GM21367 (cell line): ENCODE data around the gene PRKACG.
"Not testable (repeated sequence)": the region's sequence is repeated elsewhere in the genome, so short reads cannot be mapped to it uniquely, and the experiment has no call there.

Source experiments
- ATAC-seq: cut with Tn5 transposase; IDR thresholded peaks from one replicate; pipeline ENCODE4 v1.9.1; 2021; ENCODE audit not compliant: unreplicated experiment

PRKACG gene

DNA sequence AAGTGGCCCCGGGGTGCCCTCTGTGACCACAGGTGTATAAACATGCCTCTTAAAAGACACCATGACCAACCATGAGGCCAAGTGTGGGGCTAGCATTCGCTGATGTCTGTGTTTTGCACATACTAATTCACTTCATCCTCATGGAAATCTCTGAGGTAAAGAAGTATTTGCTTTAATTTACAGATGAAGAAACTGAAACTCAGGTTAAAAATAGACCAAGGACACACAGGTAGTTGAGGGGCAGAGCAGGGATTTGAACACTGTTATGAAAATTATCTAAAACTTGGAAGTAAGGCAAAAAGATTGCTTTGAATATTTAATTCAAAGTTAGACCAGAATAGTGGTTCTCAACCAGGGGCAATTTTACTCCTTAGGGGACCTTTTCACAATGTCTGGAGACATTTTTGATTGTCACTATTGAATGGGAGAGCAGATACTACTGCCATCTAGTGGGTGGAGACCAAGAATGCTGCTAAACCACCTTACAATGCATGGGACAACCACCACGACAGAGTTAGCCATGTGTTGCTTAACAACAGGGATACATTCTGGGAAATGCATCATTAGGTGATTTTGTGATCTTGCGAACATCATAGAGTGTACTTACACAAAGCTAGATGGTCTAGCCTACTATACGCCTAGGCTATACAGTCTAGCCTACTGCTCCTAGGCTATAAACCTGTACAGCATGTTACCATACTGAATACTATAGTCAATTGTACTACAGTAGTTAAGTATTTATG lies 13.6 kb upstream of the PRKACG start:
- ATAC-seq = peak; percentile 65

DNA sequence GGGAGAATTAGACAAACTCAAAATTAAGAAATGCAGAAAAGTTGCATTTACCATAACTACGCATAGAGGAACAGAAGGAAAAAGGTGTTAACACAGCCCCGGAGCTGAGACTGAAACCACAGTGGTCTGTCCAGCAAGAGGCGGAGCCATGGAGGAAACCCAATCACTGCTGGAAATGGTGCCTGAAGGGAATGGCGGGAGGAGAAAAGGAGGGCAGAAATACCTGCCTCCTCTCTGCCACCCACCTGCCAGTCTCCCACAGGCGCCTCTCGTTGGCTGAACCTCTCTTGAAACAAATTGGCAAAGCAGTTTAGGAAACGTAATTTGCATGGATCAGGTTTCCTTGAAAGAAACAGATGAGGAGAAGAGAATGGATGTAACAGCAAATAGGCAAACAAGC lies 9.7 kb upstream of the PRKACG start:
- no peak for ATAC-seq

GRCh38 chr9:69020301-69021145 lies 6.6 kb upstream of the PRKACG start:
- no peak for ATAC-seq

DNA sequence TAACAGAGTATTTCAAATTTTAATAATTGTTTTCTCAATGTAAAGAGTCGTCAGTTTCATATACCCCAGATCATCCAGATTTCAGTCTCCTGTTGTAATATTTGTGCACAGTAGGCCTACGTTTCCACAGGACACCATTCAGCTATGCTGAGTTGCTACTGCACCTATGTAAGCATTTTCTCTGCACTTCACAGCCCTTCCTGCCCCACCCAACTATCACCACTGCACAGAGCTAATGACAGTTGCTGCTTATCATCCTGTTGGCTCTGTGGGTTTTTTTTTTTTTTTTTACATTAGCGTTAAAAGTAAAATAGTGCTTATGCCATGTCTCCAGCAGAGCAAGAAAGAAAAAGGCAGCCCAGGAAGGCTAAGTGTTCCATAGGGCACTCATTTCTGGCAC lies 5.9 kb upstream of the PRKACG start:
- ATAC-seq = no peak

DNA sequence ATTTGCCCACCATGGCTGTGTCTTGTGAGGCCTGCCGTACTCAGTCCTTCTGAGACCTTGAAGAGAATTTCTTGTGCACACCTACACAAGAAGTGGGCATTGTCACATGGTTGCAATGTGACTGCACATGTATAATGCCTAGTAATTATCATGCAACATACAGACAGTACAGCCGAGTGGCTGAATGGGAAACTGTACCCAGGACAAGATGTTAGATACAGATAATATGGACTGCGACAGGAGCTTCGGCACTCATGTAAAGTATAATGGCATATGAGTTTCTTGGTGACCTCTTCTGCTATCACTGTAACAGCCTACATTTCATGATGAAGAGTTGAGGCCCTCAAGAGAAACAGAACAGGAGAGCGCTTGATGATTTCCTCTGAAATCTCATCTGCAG lies 4.8 kb upstream of the PRKACG start:
- no peak for ATAC-seq

GRCh38 chr9:69016191-69017096 lies 2.5 kb upstream of the PRKACG start:
- ATAC-seq = no peak

- no peak for ATAC-seq
Observed at GRCh38 chr9:69013382-69013727, 558 bp downstream of the PRKACG start.

DNA sequence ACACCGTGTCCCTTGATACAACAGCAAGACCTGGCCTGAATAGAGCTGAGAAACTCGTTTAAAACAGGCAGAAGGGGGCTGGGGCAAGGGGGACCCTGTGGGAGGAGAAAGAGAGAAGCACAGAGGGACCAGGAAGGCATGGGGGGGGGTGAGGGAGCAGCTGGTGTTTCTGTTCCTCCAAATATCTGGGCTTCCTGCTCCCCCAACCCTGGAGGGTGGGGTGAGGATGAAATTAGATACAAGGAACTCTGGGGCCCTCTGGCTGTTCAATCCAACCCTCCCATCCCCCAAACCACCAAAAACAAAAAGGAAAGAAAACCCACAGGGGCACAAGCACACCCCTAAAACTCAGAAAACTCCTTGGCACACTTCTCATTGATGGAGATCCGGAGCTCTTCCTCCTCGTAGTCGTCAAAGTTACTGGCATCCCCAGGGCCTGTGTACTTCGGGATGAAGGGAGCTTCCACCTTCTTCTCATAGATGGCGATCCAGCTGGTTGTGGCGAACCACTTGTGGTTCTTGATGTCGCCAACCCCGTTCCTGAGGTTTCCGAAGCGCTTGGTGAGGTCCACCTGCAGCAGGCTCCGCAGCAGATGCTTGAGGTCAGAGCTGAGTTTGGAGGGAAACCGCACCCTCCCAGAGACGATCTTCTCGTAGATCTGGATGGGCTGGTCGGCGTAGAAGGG lies 1.1 kb downstream of the PRKACG start:
- no peak for ATAC-seq

DNA sequence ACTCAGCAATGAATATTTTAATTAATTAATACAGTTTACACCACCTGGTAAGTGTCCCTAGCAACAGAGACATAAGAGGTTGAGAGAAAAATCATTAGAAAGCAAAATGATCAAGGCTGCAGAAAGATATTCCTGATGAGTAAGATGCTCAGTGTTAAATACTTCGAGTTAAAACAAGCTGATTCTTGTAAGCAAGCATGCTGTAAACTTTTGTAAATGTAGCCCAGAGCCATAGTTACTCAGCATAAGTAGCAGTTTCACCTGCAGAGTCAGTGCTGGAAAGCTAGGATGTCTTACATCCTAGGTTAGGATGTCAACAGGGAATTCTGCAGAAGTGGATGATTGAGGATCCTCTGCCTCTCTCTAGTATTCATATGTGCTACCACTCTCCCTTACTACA lies 4.2 kb downstream of the PRKACG start:
- no peak for ATAC-seq

DNA sequence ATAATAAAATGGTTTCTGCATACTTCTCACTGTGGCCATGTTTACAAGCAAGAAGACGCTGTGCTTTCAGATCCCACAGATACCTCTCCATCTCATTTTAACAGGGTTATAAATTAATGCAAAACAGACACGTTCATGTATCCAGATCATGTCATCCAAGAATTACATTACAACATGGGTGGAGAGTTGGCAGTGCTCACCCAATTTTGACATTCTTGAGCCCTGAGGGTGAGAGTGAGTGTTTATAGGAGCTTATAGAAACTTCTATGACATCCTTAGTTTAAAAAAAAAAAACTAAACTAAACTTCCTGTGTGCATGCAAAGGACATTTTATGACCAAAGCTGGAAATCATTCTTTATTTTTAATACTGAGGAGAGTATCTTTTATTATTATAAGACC lies 9.1 kb downstream of the PRKACG start:
- no peak for ATAC-seq

GRCh38 chr9:69003051-69003450 lies 10.9 kb downstream of the PRKACG start:
- no peak for ATAC-seq

DNA sequence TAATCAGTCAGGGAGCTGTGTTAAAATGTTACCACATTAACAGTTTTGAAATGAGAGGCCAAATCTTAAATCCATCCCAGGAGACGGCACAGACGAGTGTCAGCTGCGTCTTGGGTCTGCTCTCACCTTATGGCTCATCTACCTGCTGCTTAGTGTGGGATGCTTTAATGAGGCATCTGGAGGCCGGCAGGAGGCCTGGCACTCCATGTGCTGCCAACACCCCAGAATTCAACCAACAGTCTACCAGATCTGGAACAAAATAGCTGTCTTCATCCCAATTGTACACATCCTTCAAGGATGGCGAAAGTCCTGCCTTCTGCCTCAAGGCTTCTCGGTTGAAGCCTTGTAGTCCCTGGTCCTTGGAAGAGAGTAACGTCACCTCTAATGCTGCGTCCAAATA lies 12.0 kb downstream of the PRKACG start:
- ATAC-seq = no peak

DNA sequence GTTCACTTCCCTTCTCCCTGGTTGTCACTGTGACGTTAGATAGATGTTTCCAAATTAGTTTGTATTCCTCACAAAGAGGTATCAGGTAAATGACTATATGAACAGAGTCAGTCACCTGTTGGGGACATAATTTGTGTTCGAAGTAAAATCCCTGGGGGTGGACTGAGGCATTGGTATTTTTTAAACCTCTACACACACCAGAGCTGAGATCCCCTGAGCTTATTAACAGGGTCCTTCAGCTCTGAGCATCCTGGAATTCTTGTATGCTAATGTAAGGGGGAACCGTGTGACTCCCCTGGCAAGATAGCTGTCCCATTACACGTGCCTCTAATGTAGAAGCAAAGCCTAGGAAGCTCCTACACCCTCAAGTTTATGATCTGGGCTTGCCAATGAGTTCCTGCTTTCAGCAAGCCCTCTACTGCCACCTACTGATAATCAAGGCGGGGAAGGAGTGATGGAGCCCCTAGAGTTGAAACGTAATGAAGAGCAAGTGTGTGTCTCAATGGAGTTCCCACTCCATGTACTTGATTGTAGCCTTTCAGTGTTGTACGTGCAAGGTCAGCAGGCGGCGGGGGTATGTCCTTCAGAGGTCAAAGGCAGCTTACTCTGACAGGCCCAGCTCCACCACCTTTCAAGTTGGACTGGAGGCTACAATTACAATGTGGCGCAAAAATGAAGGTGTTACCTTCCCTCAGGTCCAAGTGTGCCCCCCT lies 14.4 kb downstream of the PRKACG start:
- peak; percentile 75 for ATAC-seq

DNA sequence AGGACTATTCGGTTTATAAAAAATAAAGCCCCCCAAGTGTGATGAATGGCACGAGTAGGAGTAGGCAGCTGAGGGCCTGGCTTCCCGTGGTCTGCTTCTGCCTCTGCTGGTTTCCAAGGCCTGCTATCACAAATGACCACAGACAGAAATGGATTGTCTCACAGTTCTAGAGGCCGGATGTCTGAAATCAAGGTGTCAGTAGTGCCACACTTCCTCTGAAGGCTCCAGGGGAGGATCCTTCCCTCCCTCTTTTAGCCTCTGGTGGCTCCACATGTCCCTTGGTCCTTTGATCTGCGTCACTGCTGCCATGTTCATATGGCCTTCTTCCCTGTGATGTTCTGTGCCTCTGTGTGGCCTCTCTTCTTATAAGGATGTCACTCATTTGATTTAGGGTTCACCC lies 15.1 kb downstream of the PRKACG start:
- ATAC-seq = no peak

DNA sequence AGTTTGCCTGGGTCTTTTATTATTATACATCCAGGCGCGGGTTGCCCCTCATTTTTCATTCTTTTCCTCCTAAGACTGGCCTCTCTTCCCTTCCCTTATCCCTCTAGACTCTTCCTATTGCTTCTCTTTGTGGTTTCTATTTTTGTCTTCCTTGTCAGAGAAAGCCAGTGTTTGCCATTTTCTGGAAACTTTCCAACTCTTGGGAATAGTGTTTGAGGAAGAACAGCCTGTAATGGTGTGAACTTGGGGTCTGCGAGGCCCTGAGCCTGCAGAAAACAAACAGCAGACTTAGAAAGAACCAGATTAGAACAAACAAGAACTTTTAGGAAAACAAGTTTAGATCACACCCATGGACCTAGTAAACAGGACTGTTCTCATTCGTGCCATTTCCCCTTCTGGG lies 15.5 kb downstream of the PRKACG start:
- no peak for ATAC-seq

GRCh38 chr9:68997666-68998065 lies 16.2 kb downstream of the PRKACG start:
- ATAC-seq = no peak

- ATAC-seq = no peak
Observed at GRCh38 chr9:68996462-68996861, 17.5 kb downstream of the PRKACG start.

- ATAC-seq = no peak
Observed at GRCh38 chr9:68995776-68996175, 18.1 kb downstream of the PRKACG start.

DNA sequence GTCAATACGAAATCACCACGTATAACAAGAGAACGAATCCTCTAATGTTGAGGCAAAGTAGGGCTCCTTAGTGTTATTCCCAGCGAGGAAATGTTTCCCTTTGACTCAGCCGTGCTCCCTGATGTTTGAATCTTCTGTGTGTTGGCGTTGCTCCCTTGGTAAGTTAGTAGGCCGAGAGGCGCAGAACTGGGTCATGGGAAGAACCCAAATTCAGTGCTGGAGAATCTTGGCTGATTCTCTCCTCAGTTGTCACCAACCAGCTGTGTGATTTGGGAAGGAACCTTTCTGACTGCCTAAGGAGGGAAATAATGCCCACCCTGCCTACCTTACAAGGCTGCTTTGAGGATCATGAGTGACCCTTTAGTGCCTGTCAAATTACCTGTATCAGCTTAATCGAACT lies 22.5 kb downstream of the PRKACG start:
- no peak for ATAC-seq

DNA sequence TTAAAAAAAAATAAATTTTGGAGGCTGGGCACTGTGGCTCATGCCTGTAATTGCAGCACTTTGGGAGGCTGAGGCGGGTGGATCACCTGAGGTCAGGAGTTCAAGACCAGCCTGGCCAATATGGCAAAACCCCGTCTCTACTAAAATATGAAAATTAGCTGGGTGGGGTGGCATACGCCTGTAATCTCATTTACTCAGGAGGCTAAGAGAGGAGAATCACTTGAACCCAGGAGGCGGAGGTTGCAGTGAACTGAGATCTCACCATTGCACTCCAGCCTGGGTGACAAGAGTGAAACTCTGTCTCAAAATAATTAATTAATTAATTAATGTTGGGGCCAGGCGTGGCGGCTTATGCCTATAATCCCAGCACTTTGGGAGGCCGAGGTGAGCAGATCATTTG lies 27.0 kb downstream of the PRKACG start:
- not testable (repeated sequence) for ATAC-seq
